ENCODE data around the gene FITM1.
A peak's percentile ranks its signal among the peaks of the same experiment; 100 is the strongest.

The FITM1 gene

GRCh38 chr14:24106672-24107271 is 23.7 kb upstream of the FITM1 start:
- no peak overlapping the region for H3K4me3 ChIP-seq (ENCODE audit: low read length)
- DNase-seq (ENCODE audit: low read depth) = no peak
- no peak for TF ChIP-seq CTCF (conservative IDR thresholded peaks at IDR 0.05; ENCODE audit: low read length)

GRCh38 chr14:24108336-24108874 is 22.1 kb upstream of the FITM1 start:
- H3K4me3 ChIP-seq (ENCODE audit: low read length) = no peak overlapping the region
- no peak for TF ChIP-seq CTCF (conservative IDR thresholded peaks at IDR 0.05; ENCODE audit: low read length)
- no peak for DNase-seq (ENCODE audit: low read depth)

- TF ChIP-seq CTCF (conservative IDR thresholded peaks at IDR 0.05; ENCODE audit: low read length) = no peak
- no peak overlapping the region for H3K4me3 ChIP-seq (ENCODE audit: low read length)
- no peak for DNase-seq (ENCODE audit: low read depth)
Observed at GRCh38 chr14:24110060-24110459, 20.4 kb upstream of the FITM1 start.

- H3K4me3 ChIP-seq (ENCODE audit: low read length) = no peak overlapping the region
- DNase-seq (ENCODE audit: low read depth) = no peak
- no peak for TF ChIP-seq CTCF (conservative IDR thresholded peaks at IDR 0.05; ENCODE audit: low read length)
Observed at GRCh38 chr14:24110523-24110922, 19.9 kb upstream of the FITM1 start.

GRCh38 chr14:24113379-24113800 is 17.1 kb upstream of the FITM1 start:
- DNase-seq (ENCODE audit: low read depth) = no peak
- peak overlapping the region; percentile 90 for H3K4me3 ChIP-seq (ENCODE audit: low read length)
- TF ChIP-seq CTCF (conservative IDR thresholded peaks at IDR 0.05; ENCODE audit: low read length) = no peak

GRCh38 chr14:24113801-24114531 is 16.5 kb upstream of the FITM1 start:
- peak; percentile 89 for DNase-seq (ENCODE audit: low read depth)
- H3K4me3 ChIP-seq (ENCODE audit: low read length) = peak overlapping the region; percentile 90
- no peak for TF ChIP-seq CTCF (conservative IDR thresholded peaks at IDR 0.05; ENCODE audit: low read length)

Data from AG10803 (cell line).